Subcutaneous adipose tissue (tissue), 4 donors: ENCODE measurements around the gene ANKRD52. TPM values are rescaled to one million over a fixed set of nuclear protein-coding genes. Genes with fewer than 3 reads are reported as not detected.

ENCODE experiments used
- CTCF ChIP-seq: fragments of 450-650 bp; IDR thresholded peaks from one replicate; pipeline ENCODE4 v1.5.1; 2016; ENCODE audit warnings: low read depth, mild to moderate bottlenecking, control low read depth, antibody characterized with exemption, moderate library complexity
- total RNA-seq, 4 donors: library from RNA; depleted of rRNA; stranded (reverse); fragments of >200 nt; gene quantifications; one replicate each; pipeline ENCODE4 v1.1.0, GENCODE V29; 2016

ANKRD52 gene
- total RNA-seq, 4 donors from 2014 or later, result 14.3 to 24.1 (median 19.9) TPM

DNA sequence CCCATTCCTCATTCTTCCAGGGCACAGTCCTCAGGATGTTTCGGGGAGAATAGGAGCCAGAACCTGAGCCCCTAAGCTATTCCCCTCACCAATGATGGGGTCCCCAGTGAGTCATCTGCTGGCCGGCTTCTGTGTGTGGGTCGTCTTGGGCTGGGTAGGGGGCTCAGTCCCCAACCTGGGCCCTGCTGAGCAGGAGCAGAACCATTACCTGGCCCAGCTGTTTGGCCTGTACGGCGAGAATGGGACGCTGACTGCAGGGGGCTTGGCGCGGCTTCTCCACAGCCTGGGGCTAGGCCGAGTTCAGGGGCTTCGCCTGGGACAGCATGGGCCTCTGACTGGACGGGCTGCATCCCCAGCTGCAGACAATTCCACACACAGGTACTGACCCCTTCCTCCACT is 27.0 kb downstream of the ANKRD52 start:
- TF ChIP-seq CTCF, result no peak

GRCh38 chr12:56230432-56231183 is 27.6 kb downstream of the ANKRD52 start:
- TF ChIP-seq CTCF, result no peak

GRCh38 chr12:56229916-56230431 is 28.2 kb downstream of the ANKRD52 start, which contains the start of gene SLC39A5:
TSS of gene SLC39A5 (plus strand) at chr12:56230051. CDS start at chr12:56231275, 1,224 bp downstream.
- TF ChIP-seq CTCF, result no peak

- no peak for TF ChIP-seq CTCF
Observed at GRCh38 chr12:56229082-56229481, 29.1 kb downstream of the ANKRD52 start.

DNA sequence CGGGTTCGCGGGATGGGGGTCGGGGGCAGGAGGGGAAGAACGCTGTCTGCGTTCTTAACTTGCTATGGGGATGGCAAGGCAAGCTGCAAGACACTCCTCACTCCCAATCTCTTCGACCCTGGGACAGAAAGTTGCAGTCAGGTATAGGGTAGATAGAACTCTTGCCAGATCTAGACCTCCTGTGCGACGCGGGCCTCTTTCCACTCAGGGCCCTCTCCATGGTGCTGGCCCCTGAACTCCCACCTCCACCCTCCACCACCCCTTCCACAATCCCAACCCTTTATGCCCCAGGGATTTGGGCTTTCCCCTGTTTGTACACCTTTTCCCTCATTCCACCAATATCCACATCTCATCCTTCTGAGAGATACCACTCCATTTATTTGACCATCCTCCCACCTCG is 33.2 kb downstream of the ANKRD52 start:
- no peak for TF ChIP-seq CTCF

DNA sequence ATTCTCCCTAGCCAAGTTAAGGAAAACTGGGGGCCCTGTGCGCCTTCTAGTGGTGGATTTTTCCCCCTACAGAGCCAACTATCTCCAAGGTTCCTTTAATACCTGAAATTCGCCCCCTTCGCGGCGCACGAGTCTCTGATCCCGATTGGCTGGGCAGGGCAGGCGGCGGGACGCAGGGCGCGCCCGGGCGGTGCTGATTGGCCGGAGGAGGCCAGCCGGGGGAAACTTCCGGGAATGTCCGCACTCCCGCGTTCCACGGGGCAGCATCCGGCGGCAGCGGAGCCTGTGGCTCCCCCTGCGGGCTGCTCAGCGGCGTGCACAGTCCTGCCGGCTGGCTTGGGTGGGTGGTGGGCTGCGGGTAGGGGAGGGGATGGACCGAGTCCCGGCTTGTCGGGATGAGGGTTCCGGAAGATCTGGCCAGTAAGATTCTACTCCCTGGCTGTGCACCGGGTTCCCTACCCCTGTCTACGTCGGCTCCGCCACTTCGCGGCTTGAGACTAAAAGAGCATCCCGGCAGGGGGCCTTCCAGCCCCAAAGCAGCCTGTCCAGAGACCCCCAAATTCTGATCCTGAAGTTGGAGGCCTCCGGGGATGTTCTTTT is 34.0 kb downstream of the ANKRD52 start, which contains the start of gene NABP2:
NABP2 (plus strand) TSS at position 241 of the 600 bp plus-strand sequence. CDS start 515 bp downstream, outside the sequence.
- TF ChIP-seq CTCF, result no peak

DNA sequence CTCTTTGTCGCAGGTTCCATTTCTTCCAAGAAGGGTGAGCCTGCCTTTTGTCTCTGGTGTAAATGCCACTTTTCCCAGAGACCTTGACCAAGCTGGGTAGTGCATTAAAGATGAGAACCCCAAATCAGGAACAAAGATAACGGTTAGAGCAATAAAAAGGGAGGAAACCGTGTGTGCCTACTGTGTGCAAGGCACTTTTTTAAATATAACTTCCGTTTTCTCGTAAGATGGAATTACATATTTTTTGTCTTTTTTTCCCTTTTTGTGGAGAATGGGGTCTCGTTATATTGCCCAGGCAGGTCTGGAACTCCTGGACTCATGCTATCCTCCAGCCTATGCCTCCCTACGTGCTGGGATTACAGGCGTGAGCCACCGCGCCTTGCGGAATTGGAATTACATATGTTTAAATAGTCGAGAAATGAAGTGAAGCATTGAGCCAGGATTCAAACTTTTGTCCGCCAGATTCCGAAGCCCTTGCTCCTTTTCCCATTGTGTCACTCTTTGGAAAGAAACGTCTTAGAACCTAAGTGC is 34.5 kb downstream of the ANKRD52 start:
- TF ChIP-seq CTCF, result no peak
